Tibial nerve (tissue), 4 donors: ENCODE results near the gene CASP3. TPM values are rescaled to one million over a fixed set of nuclear protein-coding genes. Genes with fewer than 3 reads are reported as not detected.
"Not testable (repeated sequence)": the region's sequence is repeated elsewhere in the genome, so short reads cannot be mapped to it uniquely, and the experiment has no call there.

Source experiments
- DNase-seq, 2 donors: peaks; one replicate each; pipeline ENCODE4 v3.0.0-alpha.2; 2019; ENCODE audit warnings: low spot score in 2 of 2
- H3K27ac ChIP-seq, 4 donors: fragments of 200-600 bp; sonication (generic) in 3 of 4; one replicate each; pipeline ENCODE4 v1.5.1; 2017 to 2019; ENCODE audit warnings: mild to moderate bottlenecking in 1 of 4
- H3K27me3 ChIP-seq, 2 donors: fragments of 200-600 bp; sonication (generic) in 1 of 2; one replicate each; pipeline versions ENCODE4 v1.5.1 to v1.6.0; 2017 to 2019
- H3K36me3 ChIP-seq, 3 donors: fragments of 200-600 bp; sonication (generic); one replicate each; pipeline ENCODE4 v1.5.1; 2018 to 2019
- H3K4me1 ChIP-seq, 4 donors: fragments of 200-600 bp; sonication (generic) in 3 of 4; one replicate each; pipeline ENCODE4 v1.5.1; 2017 to 2019
- H3K4me3 ChIP-seq, 4 donors: fragments of 200-600 bp; sonication (generic) in 3 of 4; one replicate each; pipeline ENCODE4 v1.5.1; 2017 to 2019; ENCODE audit warnings: mild to moderate bottlenecking in 1 of 4, moderate library complexity in 1 of 4
- H3K9me3 ChIP-seq, 4 donors: fragments of 200-600 bp; sonication (generic) in 3 of 4; one replicate each; pipeline ENCODE4 v1.5.1; 2017 to 2019
- EP300 ChIP-seq, 2 donors: sonication (generic); formaldehyde crosslinking; IDR thresholded peaks; one replicate each; pipeline ENCODE4 v1.6.1; 2017; ENCODE audit warnings: antibody characterized with exemption in 2 of 2, mild to moderate bottlenecking in 1 of 2
- POLR2A ChIP-seq, 2 donors: fragments of 450-650 bp; IDR thresholded peaks; one replicate each; pipeline ENCODE4 v1.6.1; 2017; ENCODE audit warnings: antibody characterized with exemption in 2 of 2, mild to moderate bottlenecking in 2 of 2, moderate library complexity in 2 of 2
- WGBS, 2 donors: methylation state at CpG; one replicate each; pipeline ENCODE4 v1.1.5; 2018; 5-methylcytosine and 5-hydroxymethylcytosine counted together
- total RNA-seq, 4 donors: library from RNA; depleted of rRNA; stranded (reverse); fragments of >200 nt; gene quantifications; one replicate each; pipeline ENCODE4 v1.1.0, GENCODE V29; 2016
- TF ChIP-seq, protein P1 (sequence below), 5 experiments: fragments of 200-600 bp in 3 of 5; fragments of 450-650 bp in 2 of 5; sonication (generic) in 3 of 5; IDR thresholded peaks; one replicate each; pipeline ENCODE4 v1.5.1; 2016 to 2019; ENCODE audit warnings: antibody characterized with exemption in 5 of 5, mild to moderate bottlenecking in 3 of 5, moderate library complexity in 2 of 5

CASP3 gene
- total RNA-seq, 4 donors from 2014 or later, result 7.6 to 17.7 (median 9.7) TPM

DNA sequence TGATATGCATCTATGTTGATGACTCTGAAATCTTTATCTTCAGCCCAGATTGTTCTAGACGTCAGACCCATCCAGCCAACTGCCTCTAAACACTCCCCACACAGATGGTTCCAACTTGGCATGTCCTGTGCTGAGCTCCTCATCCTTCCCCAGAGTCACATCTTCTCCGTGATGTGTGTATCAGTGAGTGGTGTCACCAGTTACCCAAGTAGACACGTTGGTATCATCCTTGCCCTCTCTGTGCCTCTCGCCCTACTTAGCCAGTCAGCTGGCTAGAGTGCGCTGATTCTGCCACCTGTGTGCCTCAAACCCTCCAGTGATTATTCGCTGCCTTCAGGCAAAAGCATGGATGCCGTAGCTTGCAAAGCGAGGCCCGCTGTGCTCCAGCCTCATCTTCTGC is 18.8 kb upstream of the CASP3 start:
- Histone ChIP-seq H3K27ac (peak overlapping the region in 1 of 4 donors; percentile 64), H3K27me3 (no peaks in the 10 kb centered on the region), H3K36me3 (peaks cover 0 to 86% (median 4%) of the 10 kb centered on the region in 3 donors), H3K9me3 (no peaks in the 10 kb centered on the region), H3K4me1 (peaks cover 0 to 13% (median 0%) of the 10 kb centered on the region in 4 donors), H3K4me3 (no peak overlapping the region)
- WGBS, 2 donors, result 84 to 91% methylated on average over 9 of the region's 9 CpGs
- DNase-seq, result no peak
- TF ChIP-seq POLR2A (IDR thresholded peaks at IDR 0.05) (no peak), EP300 (IDR thresholded peaks at IDR 0.05) (no peak)
- TF ChIP-seq, protein P1, sequence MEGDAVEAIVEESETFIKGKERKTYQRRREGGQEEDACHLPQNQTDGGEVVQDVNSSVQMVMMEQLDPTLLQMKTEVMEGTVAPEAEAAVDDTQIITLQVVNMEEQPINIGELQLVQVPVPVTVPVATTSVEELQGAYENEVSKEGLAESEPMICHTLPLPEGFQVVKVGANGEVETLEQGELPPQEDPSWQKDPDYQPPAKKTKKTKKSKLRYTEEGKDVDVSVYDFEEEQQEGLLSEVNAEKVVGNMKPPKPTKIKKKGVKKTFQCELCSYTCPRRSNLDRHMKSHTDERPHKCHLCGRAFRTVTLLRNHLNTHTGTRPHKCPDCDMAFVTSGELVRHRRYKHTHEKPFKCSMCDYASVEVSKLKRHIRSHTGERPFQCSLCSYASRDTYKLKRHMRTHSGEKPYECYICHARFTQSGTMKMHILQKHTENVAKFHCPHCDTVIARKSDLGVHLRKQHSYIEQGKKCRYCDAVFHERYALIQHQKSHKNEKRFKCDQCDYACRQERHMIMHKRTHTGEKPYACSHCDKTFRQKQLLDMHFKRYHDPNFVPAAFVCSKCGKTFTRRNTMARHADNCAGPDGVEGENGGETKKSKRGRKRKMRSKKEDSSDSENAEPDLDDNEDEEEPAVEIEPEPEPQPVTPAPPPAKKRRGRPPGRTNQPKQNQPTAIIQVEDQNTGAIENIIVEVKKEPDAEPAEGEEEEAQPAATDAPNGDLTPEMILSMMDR (IDR thresholded peaks at IDR 0.05), result no peak

DNA sequence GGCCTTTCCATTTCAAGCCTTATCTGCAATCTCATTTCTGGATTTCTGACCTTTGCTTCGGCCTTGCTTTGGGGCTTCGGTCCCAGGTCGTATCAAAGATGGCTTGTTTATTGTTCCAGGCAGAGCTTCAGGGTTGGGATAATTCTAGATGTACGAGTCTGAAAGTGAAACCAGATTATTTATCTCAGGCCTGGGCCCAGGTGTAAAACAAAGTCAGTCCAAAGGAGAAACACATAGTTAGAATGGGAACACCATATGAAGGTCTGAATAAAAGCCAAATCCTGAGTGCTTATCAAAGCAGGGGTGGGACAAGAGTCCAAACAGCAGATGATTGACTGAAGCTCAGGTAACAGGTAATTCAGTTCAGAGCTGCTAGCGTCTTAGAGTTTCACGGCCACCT is 17.4 kb upstream of the CASP3 start:
- WGBS, 2 donors, result 84 to 87% methylated on average over 6 of the region's 6 CpGs
- H3K27ac ChIP-seq, result no peak overlapping the region
- TF ChIP-seq, protein P1 (IDR thresholded peaks at IDR 0.05), result no peak
- TF ChIP-seq POLR2A (IDR thresholded peaks at IDR 0.05) (no peak), EP300 (IDR thresholded peaks at IDR 0.05) (no peak)
- H3K36me3 ChIP-seq, result peaks cover 0 to 75% (median 0%) of the 10 kb centered on the region in 3 donors
- no peak overlapping the region for H3K4me3 ChIP-seq
- no peaks in the 10 kb centered on the region for H3K9me3 ChIP-seq
- no peak for DNase-seq
- H3K4me1 ChIP-seq, result peaks cover 0 to 13% (median 0%) of the 10 kb centered on the region in 4 donors
- no peaks in the 10 kb centered on the region for H3K27me3 ChIP-seq

DNA sequence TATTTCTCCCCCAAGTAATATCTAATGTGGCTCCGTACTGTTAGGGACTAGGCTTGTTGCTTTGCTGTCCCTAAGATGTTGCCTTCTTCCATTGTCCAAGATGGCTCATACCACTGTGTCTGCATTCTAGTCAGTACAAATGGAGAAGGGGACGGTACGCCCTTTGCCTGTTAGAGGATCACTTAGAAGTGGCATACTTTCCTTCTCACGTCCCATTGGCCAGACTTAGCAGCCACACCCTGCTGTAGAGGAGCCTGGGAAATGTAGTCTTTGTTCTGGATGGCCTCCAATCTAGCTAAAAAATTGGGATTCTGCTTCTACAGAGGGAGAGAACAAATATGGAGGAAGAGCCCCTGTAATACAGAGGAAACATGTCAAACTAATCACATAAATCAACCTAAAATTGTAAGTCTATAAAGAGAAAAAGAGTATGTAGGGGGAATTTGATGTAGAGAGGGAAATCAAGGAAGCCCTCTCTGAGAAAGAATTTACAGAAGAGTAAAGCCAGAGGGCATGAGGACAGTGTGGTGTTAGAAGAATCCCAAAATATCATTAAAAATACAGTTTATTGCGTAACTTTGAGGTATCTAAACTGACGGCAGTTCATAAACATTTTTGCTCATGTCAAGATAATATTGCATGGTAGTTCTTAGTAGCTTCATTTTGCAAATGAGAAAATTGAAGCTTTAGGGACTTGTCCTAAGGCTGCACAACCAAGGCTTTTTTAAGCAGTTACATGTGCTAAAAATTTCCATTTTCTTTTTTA is 15.4 kb upstream of the CASP3 start:
- no peak overlapping the region for H3K27ac ChIP-seq
- 64 to 72% methylated on average over 6 of the region's 6 CpGs for WGBS, 2 donors
- H3K9me3 ChIP-seq, result no peaks in the 10 kb centered on the region
- no peak for TF ChIP-seq EP300 (IDR thresholded peaks at IDR 0.05)
- no peak for TF ChIP-seq POLR2A (IDR thresholded peaks at IDR 0.05)
- TF ChIP-seq, protein P1 (IDR thresholded peaks at IDR 0.05), result no peak
- H3K4me1 ChIP-seq, result peaks cover 0 to 13% (median 0%) of the 10 kb centered on the region in 4 donors
- no peak overlapping the region for H3K4me3 ChIP-seq
- DNase-seq, result no peak
- peaks cover 0 to 82% (median 0%) of the 10 kb centered on the region in 3 donors for H3K36me3 ChIP-seq
- H3K27me3 ChIP-seq, result no peaks in the 10 kb centered on the region

DNA sequence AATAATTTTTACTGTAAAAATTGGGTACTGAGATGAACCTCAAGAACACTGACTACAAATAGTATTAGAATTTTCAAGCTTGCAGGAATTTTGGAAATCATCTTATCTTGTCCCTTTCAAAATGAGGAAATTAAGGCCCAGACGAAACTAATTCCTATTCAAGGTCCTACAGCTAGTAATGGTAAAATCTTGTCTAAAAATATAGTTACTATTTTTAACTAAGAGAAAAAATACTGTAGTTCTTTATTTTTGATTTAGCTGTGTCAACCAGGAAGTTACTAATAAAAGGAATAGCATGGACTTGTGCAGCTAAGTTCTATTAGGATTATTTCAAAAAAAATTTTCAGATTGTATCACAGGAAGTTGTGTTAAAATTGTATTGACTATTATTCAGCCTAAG is 13.0 kb upstream of the CASP3 start:
- no peak for DNase-seq
- Histone ChIP-seq H3K27me3 (no peaks in the 10 kb centered on the region), H3K27ac (no peak overlapping the region), H3K4me1 (no peaks in the 10 kb centered on the region), H3K4me3 (no peak overlapping the region), H3K36me3 (peaks cover 0 to 64% (median 0%) of the 10 kb centered on the region in 3 donors), H3K9me3 (no peaks in the 10 kb centered on the region)
- 68 to 70% methylated on average over 1 of the region's 1 CpG for WGBS, 2 donors
- no peak for TF ChIP-seq EP300 (IDR thresholded peaks at IDR 0.05)
- TF ChIP-seq, protein P1 (IDR thresholded peaks at IDR 0.05), result no peak
- TF ChIP-seq POLR2A (IDR thresholded peaks at IDR 0.05), result no peak

DNA sequence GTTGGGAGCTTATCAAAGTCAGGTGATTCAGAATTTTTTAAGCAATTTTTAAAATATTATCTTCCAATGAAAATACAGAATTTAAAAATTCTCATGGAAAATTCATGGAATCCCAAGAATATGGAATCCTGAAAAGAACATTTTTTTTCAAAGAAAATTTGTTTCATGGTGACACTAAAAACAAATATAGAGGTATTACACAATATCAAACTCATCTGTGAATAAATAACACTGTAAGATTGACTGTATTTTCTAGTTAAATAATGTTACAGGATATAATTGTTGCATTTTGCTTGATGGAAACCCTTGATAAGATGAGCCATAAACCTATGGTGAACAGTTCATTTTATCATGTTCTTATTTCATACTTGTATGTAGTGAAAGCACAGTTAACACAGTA is 11.7 kb upstream of the CASP3 start:
- H3K27ac ChIP-seq, result no peak overlapping the region
- no peak overlapping the region for H3K4me3 ChIP-seq
- H3K4me1 ChIP-seq, result no peaks in the 10 kb centered on the region
- peaks cover 0 to 53% (median 0%) of the 10 kb centered on the region in 3 donors for H3K36me3 ChIP-seq
- no peaks in the 10 kb centered on the region for H3K9me3 ChIP-seq
- no peak for DNase-seq
- TF ChIP-seq EP300 (IDR thresholded peaks at IDR 0.05) (no peak), POLR2A (IDR thresholded peaks at IDR 0.05) (no peak)
- TF ChIP-seq, protein P1 (IDR thresholded peaks at IDR 0.05), result no peak
- H3K27me3 ChIP-seq, result no peaks in the 10 kb centered on the region

DNA sequence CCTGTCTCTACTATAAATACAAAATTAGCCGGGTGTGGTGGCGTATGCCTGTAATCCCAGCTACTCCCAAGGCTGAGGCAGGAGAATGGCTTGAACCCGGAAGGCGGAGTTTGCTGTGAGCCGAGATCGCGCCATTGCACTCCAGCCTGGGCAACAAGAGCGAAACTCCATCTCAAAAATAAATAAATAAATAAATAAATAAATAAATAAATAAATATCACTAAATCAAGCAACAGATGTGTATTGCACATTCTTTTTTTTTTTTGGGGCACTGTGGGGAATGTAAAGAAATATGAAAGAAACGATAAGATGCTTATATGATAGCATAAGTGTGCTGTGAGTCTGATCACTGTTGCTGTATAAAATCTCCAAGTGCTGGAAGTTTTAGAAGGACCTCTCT is 8.6 kb upstream of the CASP3 start:
- WGBS, 2 donors, result 96 to 97% methylated on average over 9 of the region's 9 CpGs
- not testable (repeated sequence) for DNase-seq, H3K9me3 ChIP-seq, H3K27me3 ChIP-seq, H3K27ac ChIP-seq, H3K4me1 ChIP-seq, H3K4me3 ChIP-seq
- peaks cover 0 to 45% (median 0%) of the 10 kb centered on the region in 3 donors for H3K36me3 ChIP-seq
